ENCODE measurements around the gene ST6GALNAC2.

GRCh38 chr17:76635039-76635438 is 49.4 kb upstream of the ST6GALNAC2 start:
- TF ChIP-seq CTCF (IDR thresholded peaks at IDR 0.05) (no peak), POLR2A (IDR thresholded peaks at IDR 0.05) (no peak)
